ENCODE measurements around the gene FOXR1. TPM values are rescaled to one million over a fixed set of nuclear protein-coding genes. Genes with fewer than 3 reads are reported as not detected.
"Not testable (repeated sequence)": the region's sequence is repeated elsewhere in the genome, so short reads cannot be mapped to it uniquely, and the experiment has no call there.

FOXR1 gene
- total RNA-seq, 1 donor from 2014 or later: not detected

GRCh38 chr11:118984825-118985224, 13.3 kb downstream of the FOXR1 start:
- Histone ChIP-seq H4K20me1 (ENCODE audit: low read depth) (no peaks in the 10 kb centered on the region), H3K9me3 (ENCODE audit: low read depth) (no peaks in the 10 kb centered on the region), H3K4me3 (no peak overlapping the region), H3K9ac (no peak overlapping the region), H3K27me3 (no peaks in the 10 kb centered on the region), H3K36me3 (no peaks in the 10 kb centered on the region), H2AFZ (replicated peaks) (no peak overlapping the region), H3F3A (ENCODE audit: low read depth) (peaks cover 7% of the 10 kb centered on the region), H3K27ac (no peak overlapping the region), H3K4me2 (no peak overlapping the region), H3K79me2 (ENCODE audit: low read depth) (no peaks in the 10 kb centered on the region), H3K4me1 (peaks cover 1% of the 10 kb centered on the region)
- Mint-ChIP-seq H3K4me3 (no peak overlapping the region), H3K27me3 (ENCODE audit: insufficient read depth, low read depth) (no peaks in the 10 kb centered on the region), H3K9me3 (no peaks in the 10 kb centered on the region), H3K4me1 (peaks cover 6% of the 10 kb centered on the region), H3K36me3 (no peaks in the 10 kb centered on the region), H3K27ac (no peak overlapping the region)
- TF ChIP-seq CTCF (IDR thresholded peaks at IDR 0.05): no peak
- TF ChIP-seq EZH2phosphoT487 (IDR thresholded peaks at IDR 0.05): no peak
- no peak for TF ChIP-seq EZH2 (IDR thresholded peaks at IDR 0.05)
- DNase-seq (ENCODE audit: low spot score): no peak

- no peak overlapping the region for H3K9ac ChIP-seq
- H3F3A ChIP-seq (ENCODE audit: low read depth): no peaks in the 10 kb centered on the region
- H3K4me2 ChIP-seq: no peak overlapping the region
- H3K9me3 ChIP-seq (ENCODE audit: low read depth): no peaks in the 10 kb centered on the region
- H3K79me2 ChIP-seq (ENCODE audit: low read depth): no peaks in the 10 kb centered on the region
- Mint-ChIP-seq H3K27ac (no peak overlapping the region), H3K4me3 (no peak overlapping the region), H3K4me1 (no peaks in the 10 kb centered on the region), H3K27me3 (ENCODE audit: insufficient read depth, low read depth) (no peaks in the 10 kb centered on the region), H3K36me3 (peaks cover 3% of the 10 kb centered on the region), H3K9me3 (no peaks in the 10 kb centered on the region)
- no peak overlapping the region for H2AFZ ChIP-seq (replicated peaks)
- H3K4me3 ChIP-seq: no peak overlapping the region
- TF ChIP-seq EZH2 (IDR thresholded peaks at IDR 0.05) (no peak), EZH2phosphoT487 (IDR thresholded peaks at IDR 0.05) (no peak)
- no peak for DNase-seq (ENCODE audit: low spot score)
- H3K27ac ChIP-seq: no peak overlapping the region
- H3K27me3 ChIP-seq: no peaks in the 10 kb centered on the region
- H4K20me1 ChIP-seq (ENCODE audit: low read depth): no peaks in the 10 kb centered on the region
- H3K4me1 ChIP-seq: no peaks in the 10 kb centered on the region
- no peaks in the 10 kb centered on the region for H3K36me3 ChIP-seq
Measured at GRCh38 chr11:118988280-118988679, 16.7 kb downstream of the FOXR1 start.

GRCh38 chr11:118991486-118992038, 20.0 kb downstream of the FOXR1 start:
- H3K9me3 ChIP-seq (ENCODE audit: low read depth); H3K4me3 ChIP-seq; H4K20me1 ChIP-seq (ENCODE audit: low read depth); DNase-seq (ENCODE audit: low spot score); H3K27ac Mint-ChIP-seq; H3K4me1 ChIP-seq; H2AFZ ChIP-seq (replicated peaks); H3K27ac ChIP-seq; H3K27me3 ChIP-seq; H3K9ac ChIP-seq; H3K27me3 Mint-ChIP-seq (ENCODE audit: insufficient read depth, low read depth); H3K4me2 ChIP-seq; H3K36me3 ChIP-seq; H3K9me3 Mint-ChIP-seq; H3K4me3 Mint-ChIP-seq; H3F3A ChIP-seq (ENCODE audit: low read depth); H3K4me1 Mint-ChIP-seq; H3K79me2 ChIP-seq (ENCODE audit: low read depth): not testable (repeated sequence)
- peaks cover 12% of the 10 kb centered on the region for H3K36me3 Mint-ChIP-seq

GRCh38 chr11:118996926-118997626, 25.5 kb downstream of the FOXR1 start:
- H2AFZ ChIP-seq (replicated peaks): peak overlapping the region; percentile 85
- DNase-seq (ENCODE audit: low spot score): peak; percentile 18
- no peaks in the 10 kb centered on the region for H3K9me3 ChIP-seq (ENCODE audit: low read depth)
- H3K4me2 ChIP-seq: peak overlapping the region; percentile 86
- H3K4me1 ChIP-seq: peaks cover 14% of the 10 kb centered on the region
- H4K20me1 ChIP-seq (ENCODE audit: low read depth): no peaks in the 10 kb centered on the region
- peak overlapping the region; percentile 44 for H3K27ac Mint-ChIP-seq
- peak overlapping the region; percentile 91 for H3K4me3 ChIP-seq
- H3K9ac ChIP-seq: peak overlapping the region; percentile 42
- TF ChIP-seq EZH2 (IDR thresholded peaks at IDR 0.05): no peak
- peak; percentile 29 for TF ChIP-seq CTCF (IDR thresholded peaks at IDR 0.05)
- TF ChIP-seq EZH2phosphoT487 (IDR thresholded peaks at IDR 0.05): no peak
- no peak overlapping the region for H3K27ac ChIP-seq
- peaks cover 60% of the 10 kb centered on the region for H3K79me2 ChIP-seq (ENCODE audit: low read depth)
- peaks cover 25% of the 10 kb centered on the region for H3K4me1 Mint-ChIP-seq
- no peaks in the 10 kb centered on the region for H3K27me3 ChIP-seq
- peaks cover 19% of the 10 kb centered on the region for H3K36me3 Mint-ChIP-seq
- H3F3A ChIP-seq (ENCODE audit: low read depth): peaks cover 16% of the 10 kb centered on the region
- H3K36me3 ChIP-seq: peaks cover 12% of the 10 kb centered on the region
- no peaks in the 10 kb centered on the region for H3K27me3 Mint-ChIP-seq (ENCODE audit: insufficient read depth, low read depth)
- H3K9me3 Mint-ChIP-seq: no peaks in the 10 kb centered on the region
- peak overlapping the region; percentile 99 for H3K4me3 Mint-ChIP-seq
